Neural progenitor cell (in vitro differentiated cells): Measurements from ENCODE around the gene TTC1. TPM values are rescaled to one million over a fixed set of nuclear protein-coding genes. Genes with fewer than 3 reads are reported as not detected.

Source experiments
- DNase-seq: peaks from one replicate; pipeline ENCODE4 v3.0.0-alpha.2; 2016; ENCODE audit warnings: low spot score
- H2AFZ ChIP-seq: fragments of 200-600 bp; sonication (generic); replicated peaks from 2 replicates; pipeline ENCODE4 v1.6.1; 2016; ENCODE audit warnings: antibody characterized with exemption
- H3F3A ChIP-seq: fragments of 200-600 bp; sonication (generic); 2 replicates; pipeline ENCODE4 v1.6.1; 2016; ENCODE audit warnings: antibody characterized with exemption, low read depth
- H3K27ac ChIP-seq: fragments of 200-600 bp; sonication (generic); 2 replicates; pipeline ENCODE4 v1.5.1; 2016; ENCODE audit warnings: mild to moderate bottlenecking
- H3K27me3 ChIP-seq: fragments of 200-600 bp; sonication (generic); 2 replicates; pipeline ENCODE4 v1.6.1; 2016; ENCODE audit warnings: mild to moderate bottlenecking, moderate library complexity
- H3K36me3 ChIP-seq: fragments of 200-600 bp; sonication (generic); 2 replicates; pipeline ENCODE4 v1.5.1; 2016
- H3K4me1 ChIP-seq: fragments of 200-600 bp; sonication (generic); 2 replicates; pipeline ENCODE4 v1.6.1; 2016; ENCODE audit warnings: mixed run types
- H3K4me2 ChIP-seq: fragments of 200-600 bp; sonication (generic); 2 replicates; pipeline ENCODE4 v1.6.1; 2016
- H3K4me3 ChIP-seq: fragments of 200-600 bp; sonication (generic); 2 replicates; pipeline ENCODE4 v1.5.1; 2016
- H3K79me2 ChIP-seq: fragments of 200-600 bp; sonication (generic); 2 replicates; pipeline ENCODE4 v1.6.1; 2016; ENCODE audit warnings: low read depth
- H3K9ac ChIP-seq: fragments of 200-600 bp; sonication (generic); 2 replicates; pipeline ENCODE4 v1.6.1; 2016
- H3K9me3 ChIP-seq: fragments of 200-600 bp; sonication (generic); 2 replicates; pipeline ENCODE4 v1.5.1; 2016; ENCODE audit warnings: low read depth
- H4K20me1 ChIP-seq: fragments of 200-600 bp; sonication (generic); 2 replicates; pipeline ENCODE4 v1.6.1; 2016; ENCODE audit warnings: low read depth
- H3K27ac Mint-ChIP-seq: 3 replicates; pipeline ENCODE4 v1.8.0; 2021; ENCODE audit warnings: mixed read lengths
- H3K27me3 Mint-ChIP-seq: 2 replicates; pipeline ENCODE4 v1.8.0; 2022; ENCODE audit warnings: low read depth, mild to moderate bottlenecking, inconsistent platforms, moderate library complexity, mixed read lengths; ENCODE audit not compliant: insufficient read depth
- H3K36me3 Mint-ChIP-seq: 3 replicates; pipeline ENCODE4 v1.8.0; 2021; ENCODE audit warnings: mixed read lengths
- H3K4me1 Mint-ChIP-seq: 3 replicates; pipeline ENCODE4 v1.8.0; 2021; ENCODE audit warnings: mixed read lengths
- H3K4me3 Mint-ChIP-seq: 3 replicates; pipeline ENCODE4 v1.8.0; 2021; ENCODE audit warnings: mild to moderate bottlenecking, moderate library complexity, mixed read lengths
- H3K9me3 Mint-ChIP-seq: 3 replicates; pipeline ENCODE4 v1.8.0; 2020; ENCODE audit warnings: mixed read lengths
- EZH2 ChIP-seq: fragments of 200-600 bp; sonication (generic); IDR thresholded peaks from 2 replicates; pipeline ENCODE4 v1.6.1; 2017; ENCODE audit warnings: antibody characterized with exemption, mild to moderate bottlenecking, moderate library complexity
- EZH2phosphoT487 ChIP-seq: fragments of 200-600 bp; sonication (generic); IDR thresholded peaks from 2 replicates; pipeline ENCODE4 v1.6.1; 2017; ENCODE audit warnings: antibody characterized with exemption
- total RNA-seq: library from RNA; depleted of rRNA; stranded (reverse); fragments of >200 nt; gene quantifications from 2 replicates; pipeline ENCODE4 v1.2.3, GENCODE V29; 2015; ENCODE audit warnings: low replicate concordance
- TF ChIP-seq, protein P1 (sequence below): fragments of 200-600 bp; sonication (generic); IDR thresholded peaks from 2 replicates; pipeline ENCODE4 v1.5.1; 2017; ENCODE audit warnings: antibody characterized with exemption, mild to moderate bottlenecking

The TTC1 gene
- total RNA-seq, 1 donor from 2014 or later, result 50.0 TPM

DNA sequence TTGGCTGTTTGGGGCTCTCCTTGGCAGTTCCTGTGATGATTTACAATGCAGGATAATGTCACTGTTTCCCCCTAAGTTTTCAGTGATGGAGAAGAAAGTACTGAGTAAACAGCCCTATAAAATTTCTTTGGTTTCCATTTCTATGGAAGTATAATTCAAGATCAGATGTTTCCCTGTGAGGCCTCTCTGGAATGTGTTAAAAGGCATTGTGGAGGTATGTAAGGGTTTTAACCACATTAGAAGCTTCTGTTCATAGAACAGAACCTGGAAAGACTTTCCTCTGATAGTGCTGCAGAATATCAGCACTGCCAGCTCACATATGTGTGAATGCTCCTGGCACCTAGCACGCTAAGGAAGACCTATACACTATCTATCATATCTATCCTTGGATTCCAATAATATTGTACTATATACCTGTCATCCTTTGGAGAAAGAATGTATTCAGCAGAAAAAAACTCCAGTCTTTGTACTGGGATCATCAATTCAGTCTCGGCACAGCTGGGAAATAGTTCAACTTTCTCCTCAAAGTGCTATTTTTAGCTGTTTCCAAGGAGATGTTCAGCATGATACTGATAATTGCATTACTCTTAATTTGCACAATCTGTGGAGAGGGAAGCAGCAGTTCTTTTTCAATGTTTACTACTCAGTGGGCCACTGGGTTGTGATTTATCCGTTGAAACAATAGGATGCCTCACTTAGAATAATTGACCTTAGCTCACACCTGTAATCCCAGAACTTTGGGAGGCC, 21.9 kb downstream of the TTC1 start:
- Mint-ChIP-seq H3K9me3 (no peaks in the 10 kb centered on the region), H3K4me3 (no peak overlapping the region), H3K4me1 (no peaks in the 10 kb centered on the region), H3K27ac (no peak overlapping the region), H3K36me3 (peaks cover 20% of the 10 kb centered on the region), H3K27me3 (no peaks in the 10 kb centered on the region)
- Histone ChIP-seq H2AFZ (no peak overlapping the region), H3K9ac (no peak overlapping the region), H3K4me1 (no peaks in the 10 kb centered on the region), H3K36me3 (peaks cover under 1% of the 10 kb centered on the region), H4K20me1 (peaks cover under 1% of the 10 kb centered on the region), H3K27me3 (no peaks in the 10 kb centered on the region), H3K9me3 (no peaks in the 10 kb centered on the region), H3K27ac (no peak overlapping the region), H3K4me2 (no peak overlapping the region), H3F3A (no peaks in the 10 kb centered on the region), H3K79me2 (peaks cover 34% of the 10 kb centered on the region), H3K4me3 (no peak overlapping the region)
- TF ChIP-seq EZH2phosphoT487 (no peak), EZH2 (no peak)
- TF ChIP-seq, protein P1, sequence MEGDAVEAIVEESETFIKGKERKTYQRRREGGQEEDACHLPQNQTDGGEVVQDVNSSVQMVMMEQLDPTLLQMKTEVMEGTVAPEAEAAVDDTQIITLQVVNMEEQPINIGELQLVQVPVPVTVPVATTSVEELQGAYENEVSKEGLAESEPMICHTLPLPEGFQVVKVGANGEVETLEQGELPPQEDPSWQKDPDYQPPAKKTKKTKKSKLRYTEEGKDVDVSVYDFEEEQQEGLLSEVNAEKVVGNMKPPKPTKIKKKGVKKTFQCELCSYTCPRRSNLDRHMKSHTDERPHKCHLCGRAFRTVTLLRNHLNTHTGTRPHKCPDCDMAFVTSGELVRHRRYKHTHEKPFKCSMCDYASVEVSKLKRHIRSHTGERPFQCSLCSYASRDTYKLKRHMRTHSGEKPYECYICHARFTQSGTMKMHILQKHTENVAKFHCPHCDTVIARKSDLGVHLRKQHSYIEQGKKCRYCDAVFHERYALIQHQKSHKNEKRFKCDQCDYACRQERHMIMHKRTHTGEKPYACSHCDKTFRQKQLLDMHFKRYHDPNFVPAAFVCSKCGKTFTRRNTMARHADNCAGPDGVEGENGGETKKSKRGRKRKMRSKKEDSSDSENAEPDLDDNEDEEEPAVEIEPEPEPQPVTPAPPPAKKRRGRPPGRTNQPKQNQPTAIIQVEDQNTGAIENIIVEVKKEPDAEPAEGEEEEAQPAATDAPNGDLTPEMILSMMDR, result no peak
- no peak for DNase-seq

DNA sequence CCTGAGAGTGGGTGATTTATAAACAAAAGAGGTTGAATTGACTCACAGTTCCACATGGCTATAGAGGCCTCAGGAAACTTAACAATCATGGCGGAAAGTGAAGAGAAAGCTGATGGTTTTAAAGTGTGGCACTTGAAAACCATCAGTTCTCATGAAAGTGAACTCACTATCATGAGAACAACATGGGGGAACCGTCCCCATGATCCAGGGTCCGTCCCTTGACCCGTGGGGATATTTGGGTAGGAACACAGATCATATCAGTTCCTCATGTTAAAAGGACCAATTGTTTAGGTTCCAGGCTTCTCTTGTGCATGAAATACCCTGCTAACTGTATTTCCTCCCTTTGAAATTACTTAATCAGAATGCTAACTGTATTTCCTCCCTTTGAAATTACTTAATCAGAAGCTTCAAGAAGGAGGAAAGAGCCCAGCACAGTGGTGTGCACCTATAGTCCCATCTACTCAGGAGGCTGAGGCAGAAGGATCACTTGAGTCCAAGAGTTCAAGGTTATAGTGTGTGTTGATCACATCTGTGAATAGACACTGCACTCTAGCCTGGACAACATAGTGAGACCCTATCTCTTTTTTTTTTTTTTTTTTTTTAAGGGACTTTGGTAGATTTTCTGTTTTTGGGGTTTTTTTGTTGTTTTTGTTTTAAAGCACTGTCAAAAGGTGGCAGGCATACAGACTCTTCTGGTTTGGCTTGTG, 24.8 kb downstream of the TTC1 start:
- H3K36me3 ChIP-seq, result peaks cover 10% of the 10 kb centered on the region
- H3K4me2 ChIP-seq, result no peak overlapping the region
- no peaks in the 10 kb centered on the region for H3F3A ChIP-seq
- Mint-ChIP-seq H3K36me3 (peaks cover 21% of the 10 kb centered on the region), H3K27me3 (no peaks in the 10 kb centered on the region), H3K4me1 (no peaks in the 10 kb centered on the region), H3K27ac (no peak overlapping the region), H3K4me3 (no peak overlapping the region), H3K9me3 (no peaks in the 10 kb centered on the region)
- H3K79me2 ChIP-seq, result peaks cover 8% of the 10 kb centered on the region
- no peaks in the 10 kb centered on the region for H3K27me3 ChIP-seq
- no peaks in the 10 kb centered on the region for H3K9me3 ChIP-seq
- H3K4me3 ChIP-seq, result no peak overlapping the region
- no peak overlapping the region for H2AFZ ChIP-seq
- H4K20me1 ChIP-seq, result no peaks in the 10 kb centered on the region
- TF ChIP-seq EZH2, result no peak
- no peak for TF ChIP-seq EZH2phosphoT487
- TF ChIP-seq, protein P1, result no peak
- no peaks in the 10 kb centered on the region for H3K4me1 ChIP-seq
- H3K27ac ChIP-seq, result no peak overlapping the region
- H3K9ac ChIP-seq, result no peak overlapping the region
- no peak for DNase-seq

DNA sequence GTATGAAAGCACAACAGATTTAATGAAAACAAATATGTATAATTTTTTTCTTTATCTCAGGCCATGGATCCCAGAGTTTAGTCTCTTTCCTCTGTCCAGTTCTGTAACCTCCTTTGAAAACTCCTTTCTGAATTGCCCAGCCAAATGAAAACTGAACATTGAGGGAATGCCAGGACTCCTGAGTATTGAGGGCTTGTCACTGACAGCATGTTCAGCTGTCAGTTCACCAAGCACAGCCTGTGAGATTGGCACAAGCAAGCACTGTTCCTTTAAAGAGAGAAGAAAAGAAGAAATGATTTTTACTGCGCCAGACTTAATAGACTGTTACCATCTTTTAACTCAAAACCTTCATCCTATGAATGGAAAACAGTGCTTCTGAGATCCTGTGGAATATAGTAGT, 27.3 kb downstream of the TTC1 start:
- peaks cover 5% of the 10 kb centered on the region for H3K79me2 ChIP-seq
- no peaks in the 10 kb centered on the region for H3K4me1 ChIP-seq
- no peak overlapping the region for H3K27ac ChIP-seq
- Mint-ChIP-seq H3K27me3 (no peaks in the 10 kb centered on the region), H3K4me1 (no peaks in the 10 kb centered on the region), H3K4me3 (no peak overlapping the region), H3K9me3 (no peaks in the 10 kb centered on the region), H3K36me3 (peaks cover 14% of the 10 kb centered on the region), H3K27ac (no peak overlapping the region)
- H3K9ac ChIP-seq, result no peak overlapping the region
- H3K4me3 ChIP-seq, result no peak overlapping the region
- H3K4me2 ChIP-seq, result no peak overlapping the region
- H3F3A ChIP-seq, result no peaks in the 10 kb centered on the region
- no peak overlapping the region for H2AFZ ChIP-seq
- H4K20me1 ChIP-seq, result no peaks in the 10 kb centered on the region
- no peaks in the 10 kb centered on the region for H3K27me3 ChIP-seq
- no peaks in the 10 kb centered on the region for H3K9me3 ChIP-seq
- DNase-seq, result no peak
- peaks cover 13% of the 10 kb centered on the region for H3K36me3 ChIP-seq
- TF ChIP-seq EZH2phosphoT487, result no peak
- no peak for TF ChIP-seq EZH2
- TF ChIP-seq, protein P1, result no peak
